ENCODE data around the gene MRPS33. TPM values are rescaled to one million over a fixed set of nuclear protein-coding genes. Genes with fewer than 3 reads are reported as not detected.

The MRPS33 gene
- total and polyA plus RNA-seq, 2 donors (not counting 3 experiments of a cell fraction or from before 2014, with no cell fraction given) = 13.5 to 34.1 TPM

GRCh38 chr7:141042222-141043193 lies 27.8 kb upstream of the MRPS33 start:
- Histone ChIP-seq H3K4me3 (replicated peaks in 1 of 3; ENCODE audit: insufficient read depth in 1 of 3, low read depth in 1 of 3, low read length in 3 of 3) (no peak overlapping the region), H3K4me2 (ENCODE audit: insufficient read depth, low read length) (no peak overlapping the region), H3K79me2 (ENCODE audit: control insufficient read depth, insufficient read depth, low read length) (no peaks in the 10 kb centered on the region), H2AFZ (ENCODE audit: low read depth, low read length) (no peak overlapping the region), H3K9ac (replicated peaks; ENCODE audit: extremely low read depth, insufficient read depth, low read length) (no peak overlapping the region), H3K9me1 (replicated peaks; ENCODE audit: control insufficient read depth, extremely low read depth, insufficient read depth, low read length) (no peaks in the 10 kb centered on the region), H4K20me1 (replicated peaks; ENCODE audit: control insufficient read depth, extremely low read depth, insufficient read depth, low read length) (no peaks in the 10 kb centered on the region), H3K4me1 (ENCODE audit: control insufficient read depth, extremely low read depth, insufficient read depth, low read length) (no peaks in the 10 kb centered on the region), H3K27ac (ENCODE audit: insufficient read depth, low read depth, low read length) (no peak overlapping the region), H3K27me3 (ENCODE audit: control insufficient read depth in 2 of 2, insufficient read depth in 2 of 2, low read length in 2 of 2) (no peaks in the 10 kb centered on the region), H3K36me3 (ENCODE audit: control insufficient read depth in 2 of 2, extremely low read depth in 1 of 2, insufficient read depth in 2 of 2, low read length in 2 of 2) (no peaks in the 10 kb centered on the region), H3K9me3 (replicated peaks; ENCODE audit: control insufficient read depth, insufficient read depth, low read length) (no peaks in the 10 kb centered on the region)
- dilution Hi-C loops (cut with MboI; ENCODE audit: extremely low pct_ligation_motif_present, low sequenced_read_pairs) = no loop called here
- no peak for DNase-seq (ENCODE audit: low read depth, low spot score)
- ChIA-PET CTCF (no interaction called here), POLR2A (no interaction called here)
- FAIRE-seq = no peak
- TF ChIP-seq GATA2 (IDR thresholded peaks at IDR 0.05; ENCODE audit: insufficient read depth, insufficient read length, low read depth, low read length) (no peak), FOS (IDR thresholded peaks at IDR 0.05; ENCODE audit: borderline replicate concordance, insufficient read depth, low read length) (no peak), POLR2A (IDR thresholded peaks at IDR 0.05; ENCODE audit: low read depth, low read length) (no peak), CTCF (IDR thresholded peaks at IDR 0.05; ENCODE audit: extremely low read depth in 1 of 2, insufficient read depth in 1 of 2, low read depth in 1 of 2, low read length in 2 of 2) (no peak), MYC (IDR thresholded peaks at IDR 0.05; ENCODE audit: low read depth, low read length) (no peak), EZH2 (IDR thresholded peaks at IDR 0.05; ENCODE audit: borderline replicate concordance, low read depth, low read length, severe bottlenecking) (no peak), JUN (IDR thresholded peaks at IDR 0.05; ENCODE audit: borderline replicate concordance, insufficient read depth, insufficient read length, low read depth) (no peak), POLR2AphosphoS5 (IDR thresholded peaks at IDR 0.05; ENCODE audit: insufficient read depth, low read depth, low read length) (no peak)
- TF ChIP-seq, protein P1, sequence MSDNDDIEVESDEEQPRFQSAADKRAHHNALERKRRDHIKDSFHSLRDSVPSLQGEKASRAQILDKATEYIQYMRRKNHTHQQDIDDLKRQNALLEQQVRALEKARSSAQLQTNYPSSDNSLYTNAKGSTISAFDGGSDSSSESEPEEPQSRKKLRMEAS (IDR thresholded peaks at IDR 0.05; ENCODE audit: insufficient read depth, insufficient read length) = no peak
- intact Hi-C loops (cut with micrococcal nuclease) = no loop called here
- no TSS peak for BruUV-seq (replicated peaks)

Data from endothelial cell of umbilical vein (primary cell).